Neutrophil (primary cell): ENCODE results near the gene PCSK6.

Source experiments
- H3K27ac ChIP-seq: fragments of 200-600 bp; sonication (generic); 2 replicates; pipeline ENCODE4 v1.5.1; 2016; ENCODE audit warnings: mild to moderate bottlenecking, moderate library complexity
- H3K27me3 ChIP-seq: fragments of 200-600 bp; sonication (generic); 2 replicates; pipeline ENCODE4 v1.6.0; 2016; ENCODE audit warnings: mild to moderate bottlenecking
- H3K36me3 ChIP-seq: fragments of 200-600 bp; sonication (generic); 2 replicates; pipeline ENCODE4 v1.5.1; 2017
- H3K4me1 ChIP-seq, 2 experiments: fragments of 200-600 bp in 1 of 2; sonication (generic) in 1 of 2; 1 replicate in 1 of 2; 2 replicates in 1 of 2; pipeline versions ENCODE4 v1.5.1 to v1.6.1; 2013 to 2016; ENCODE audit warnings: low read depth in 1 of 2, low read length in 1 of 2, mild to moderate bottlenecking in 1 of 2, moderate library complexity in 1 of 2; ENCODE audit not compliant: control insufficient read depth in 1 of 2, insufficient read depth in 1 of 2
- H3K4me3 ChIP-seq, 2 experiments: fragments of 200-600 bp in 1 of 2; sonication (generic) in 1 of 2; 1 replicate in 1 of 2; 2 replicates in 1 of 2; pipeline ENCODE4 v1.5.1; 2013 to 2016; ENCODE audit warnings: low read depth in 1 of 2, low read length in 1 of 2, mild to moderate bottlenecking in 1 of 2, moderate library complexity in 1 of 2
- H3K9me3 ChIP-seq: fragments of 200-600 bp; sonication (generic); 2 replicates; pipeline ENCODE4 v1.5.1; 2016
- TF ChIP-seq, protein P1 (sequence below): fragments of 200-600 bp; sonication (generic); IDR thresholded peaks from 2 replicates; pipeline ENCODE4 v1.5.1; 2016; ENCODE audit warnings: antibody characterized with exemption

Gene PCSK6

GRCh38 chr15:101437209-101437608 is 52.3 kb downstream of the PCSK6 start:
- H3K36me3 ChIP-seq: no peaks in the 10 kb centered on the region
- H3K27me3 ChIP-seq: peaks cover 63% of the 10 kb centered on the region
- no peak overlapping the region for H3K4me3 ChIP-seq
- no peaks in the 10 kb centered on the region for H3K4me1 ChIP-seq
- TF ChIP-seq, protein P1, sequence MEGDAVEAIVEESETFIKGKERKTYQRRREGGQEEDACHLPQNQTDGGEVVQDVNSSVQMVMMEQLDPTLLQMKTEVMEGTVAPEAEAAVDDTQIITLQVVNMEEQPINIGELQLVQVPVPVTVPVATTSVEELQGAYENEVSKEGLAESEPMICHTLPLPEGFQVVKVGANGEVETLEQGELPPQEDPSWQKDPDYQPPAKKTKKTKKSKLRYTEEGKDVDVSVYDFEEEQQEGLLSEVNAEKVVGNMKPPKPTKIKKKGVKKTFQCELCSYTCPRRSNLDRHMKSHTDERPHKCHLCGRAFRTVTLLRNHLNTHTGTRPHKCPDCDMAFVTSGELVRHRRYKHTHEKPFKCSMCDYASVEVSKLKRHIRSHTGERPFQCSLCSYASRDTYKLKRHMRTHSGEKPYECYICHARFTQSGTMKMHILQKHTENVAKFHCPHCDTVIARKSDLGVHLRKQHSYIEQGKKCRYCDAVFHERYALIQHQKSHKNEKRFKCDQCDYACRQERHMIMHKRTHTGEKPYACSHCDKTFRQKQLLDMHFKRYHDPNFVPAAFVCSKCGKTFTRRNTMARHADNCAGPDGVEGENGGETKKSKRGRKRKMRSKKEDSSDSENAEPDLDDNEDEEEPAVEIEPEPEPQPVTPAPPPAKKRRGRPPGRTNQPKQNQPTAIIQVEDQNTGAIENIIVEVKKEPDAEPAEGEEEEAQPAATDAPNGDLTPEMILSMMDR: no peak
- no peaks in the 10 kb centered on the region for H3K9me3 ChIP-seq
- no peak overlapping the region for H3K27ac ChIP-seq

DNA sequence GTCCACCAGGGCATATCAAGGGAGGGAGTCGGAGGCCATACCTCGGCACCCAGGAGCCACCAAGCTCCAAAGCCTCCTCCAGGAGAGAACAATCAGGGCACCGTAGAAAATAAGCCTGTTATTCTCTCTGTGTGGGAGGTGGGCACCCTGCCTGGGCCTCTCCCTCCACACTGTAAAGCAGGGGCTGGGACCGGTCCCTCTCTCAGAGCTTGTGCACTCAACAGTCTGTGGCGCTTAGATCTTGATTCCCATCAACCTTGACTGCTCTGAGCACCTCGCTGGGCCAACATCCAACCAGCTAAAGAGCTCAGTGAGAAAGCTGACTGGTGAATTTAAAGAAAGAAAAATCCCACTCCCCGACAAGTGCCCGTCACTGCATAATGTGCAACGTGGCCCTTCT is 53.0 kb downstream of the PCSK6 start:
- Histone ChIP-seq H3K9me3 (no peaks in the 10 kb centered on the region), H3K4me1 (no peaks in the 10 kb centered on the region), H3K27ac (no peak overlapping the region), H3K27me3 (peaks cover 59% of the 10 kb centered on the region), H3K36me3 (no peaks in the 10 kb centered on the region), H3K4me3 (no peak overlapping the region)
- TF ChIP-seq, protein P1: no peak

DNA sequence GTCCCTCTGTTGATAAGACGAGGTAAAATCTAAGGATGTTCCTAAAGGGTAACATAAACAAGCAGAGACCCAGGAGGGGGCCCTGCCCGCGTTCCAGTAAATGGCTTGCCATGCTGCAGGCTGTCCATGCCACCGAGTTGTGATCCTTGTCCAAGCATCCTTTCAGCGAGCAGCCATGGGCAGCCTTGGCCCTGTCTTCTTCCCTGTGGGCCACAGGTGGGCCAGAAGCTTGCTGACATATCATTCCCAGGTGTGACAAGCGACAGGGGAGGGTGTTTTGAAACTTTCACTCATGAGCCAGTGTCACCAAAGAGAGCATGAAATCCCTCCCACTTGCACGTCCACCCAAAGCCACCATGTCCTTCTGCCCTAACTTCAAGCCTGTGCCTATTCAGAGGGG is 53.7 kb downstream of the PCSK6 start:
- Histone ChIP-seq H3K27ac (no peak overlapping the region), H3K4me1 (no peaks in the 10 kb centered on the region), H3K36me3 (no peaks in the 10 kb centered on the region), H3K9me3 (no peaks in the 10 kb centered on the region), H3K27me3 (peaks cover 60% of the 10 kb centered on the region), H3K4me3 (no peak overlapping the region)
- TF ChIP-seq, protein P1: no peak

DNA sequence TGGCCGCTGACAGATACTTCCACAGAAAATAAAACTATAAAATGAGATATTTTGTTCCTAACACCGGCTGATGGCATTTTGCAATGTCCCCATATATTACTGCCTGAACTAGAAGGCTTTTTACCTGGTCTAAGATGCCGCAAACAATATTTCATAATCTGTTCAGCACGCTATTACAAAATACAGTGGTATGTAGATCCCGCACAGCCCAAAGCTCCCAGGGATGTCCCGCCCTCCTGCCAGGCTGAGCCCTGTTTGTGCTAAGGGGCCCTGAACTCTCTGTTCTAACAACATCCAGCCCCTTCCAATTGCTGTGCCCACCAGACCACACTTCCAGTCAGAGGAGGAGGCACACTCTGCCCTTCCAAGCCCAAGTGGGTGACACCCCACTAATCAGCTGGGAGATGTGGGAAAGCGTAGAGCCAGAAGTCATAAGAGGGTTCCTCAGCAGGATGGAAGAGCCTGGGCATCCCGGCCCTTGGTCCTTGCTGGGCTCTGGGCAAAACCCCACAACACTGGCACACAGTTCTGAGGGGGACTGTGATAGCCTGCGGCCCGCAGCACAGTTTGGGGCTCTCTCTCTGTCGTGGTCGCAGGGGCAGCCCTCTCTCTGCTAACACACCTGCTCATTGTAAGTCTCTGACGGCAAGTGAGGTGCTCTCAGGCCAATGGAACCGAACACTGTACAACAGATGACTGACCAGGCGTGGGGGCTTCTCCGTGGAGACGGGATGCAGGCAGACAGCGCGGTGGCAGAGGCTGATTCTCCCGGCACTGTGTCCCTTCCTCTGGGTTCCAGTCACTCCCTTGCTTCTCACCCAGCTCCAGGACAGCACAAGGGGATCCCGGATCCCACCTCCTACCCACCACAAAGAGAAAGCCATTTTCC is 55.2 kb downstream of the PCSK6 start:
- H3K9me3 ChIP-seq: no peaks in the 10 kb centered on the region
- H3K27ac ChIP-seq: no peak overlapping the region
- H3K4me1 ChIP-seq: no peaks in the 10 kb centered on the region
- no peak overlapping the region for H3K4me3 ChIP-seq
- TF ChIP-seq, protein P1: no peak
- H3K27me3 ChIP-seq: peaks cover 62% of the 10 kb centered on the region
- H3K36me3 ChIP-seq: no peaks in the 10 kb centered on the region

DNA sequence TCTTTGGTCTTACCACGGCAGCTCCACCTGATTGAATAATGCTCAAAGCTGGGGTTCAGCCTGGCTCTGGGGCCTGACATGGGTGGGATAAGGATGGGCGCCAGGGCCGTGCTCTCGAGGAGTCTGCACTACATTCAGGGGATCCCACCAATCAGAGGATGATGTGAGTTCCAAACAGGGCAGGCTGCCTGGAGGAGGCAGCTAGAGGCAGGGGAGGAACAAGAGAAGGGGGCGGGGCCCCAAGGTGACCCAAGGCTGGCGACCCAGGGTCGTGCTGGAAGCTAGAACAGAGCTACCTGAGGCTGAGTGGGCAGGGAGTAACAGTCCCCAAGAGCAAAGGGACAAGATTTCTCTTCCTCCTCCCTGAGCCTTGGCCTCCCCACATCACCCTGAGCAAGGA is 56.1 kb downstream of the PCSK6 start:
- no peaks in the 10 kb centered on the region for H3K4me1 ChIP-seq
- TF ChIP-seq, protein P1: no peak
- no peaks in the 10 kb centered on the region for H3K9me3 ChIP-seq
- no peaks in the 10 kb centered on the region for H3K36me3 ChIP-seq
- H3K4me3 ChIP-seq: no peak overlapping the region
- no peak overlapping the region for H3K27ac ChIP-seq
- H3K27me3 ChIP-seq: peaks cover 60% of the 10 kb centered on the region
